GM12878 (cell line): ENCODE measurements around the gene SLC12A7. TPM values are rescaled to one million over a fixed set of nuclear protein-coding genes. Genes with fewer than 3 reads are reported as not detected.

Experiments
- ATAC-seq: fragments of 200-7000 bp; cut with Tn5 transposase; 3 replicates; pipeline ENCODE4 v1.9.1; 2020; ENCODE audit warnings: mild to moderate bottlenecking, moderate library complexity
- BruUV-seq: library from RNA; stranded (reverse); fragments of 400-500 nt; replicated peaks from 2 replicates; lab custom pipeline; 2021; lab: Mats Ljungman, UMichigan
- CTCF ChIA-PET: fragments of 300-600 bp; sonication (Branson Sonifier 250); formaldehyde crosslinking; extraction: SDS; loops from one replicate; lab custom pipeline; 2021; ENCODE audit warnings: inconsistent platforms; lab: Yijun Ruan, JAX
- POLR2A ChIA-PET: fragments of 350-600 bp; formaldehyde crosslinking; extraction: SDS; loops from one replicate; lab custom pipeline; 2021; ENCODE audit warnings: inconsistent platforms; lab: Charles Lee
- RAD21 ChIA-PET: fragments of 300-600 bp; sonication (Branson Sonifier 250); formaldehyde crosslinking; loops from one replicate; lab custom pipeline; 2023; ENCODE audit warnings: antibody characterized with exemption; ENCODE audit not compliant: unreplicated experiment; lab: Charles Lee
- SMC1A ChIA-PET: fragments of 300-600 bp; sonication (Branson Sonifier 250); formaldehyde crosslinking; loops from one replicate; lab custom pipeline; 2023; ENCODE audit not compliant: unreplicated experiment, uncharacterized antibody; lab: Charles Lee
- DNase-seq: peaks from one replicate; pipeline ENCODE4 v3.0.0-alpha.2; 2011; ENCODE audit warnings: low read depth, low spot score
- FAIRE-seq: peaks from 3 replicates; lab custom pipeline; 2011; peaks lifted over from hg19 to GRCh38; lab: Jason Lieb, UNC
- H2AFZ ChIP-seq: 2 replicates; pipeline ENCODE4 v1.6.0; 2011; ENCODE audit warnings: low read depth, low read length, control low read depth; ENCODE audit not compliant: control insufficient read depth
- H3K27ac ChIP-seq: 2 replicates; pipeline ENCODE4 v1.5.1; 2011; ENCODE audit warnings: control low read depth; ENCODE audit not compliant: control insufficient read depth, insufficient read depth
- H3K27me3 ChIP-seq, 2 experiments: replicated peaks in 1 of 2; 2 replicates each; pipeline versions ENCODE4 v1.6.0 to v1.6.1; 2011; ENCODE audit warnings: low read length in 1 of 2; ENCODE audit not compliant: control insufficient read depth in 2 of 2, insufficient read depth in 2 of 2
- H3K36me3 ChIP-seq, 2 experiments: 2 replicates each; pipeline ENCODE4 v1.5.1; 2011; ENCODE audit warnings: low read length in 1 of 2; ENCODE audit not compliant: control insufficient read depth in 2 of 2, insufficient read depth in 2 of 2
- H3K4me1 ChIP-seq: 2 replicates; pipeline ENCODE4 v1.6.1; 2011; ENCODE audit warnings: mild to moderate bottlenecking, low read length, moderate library complexity, mixed read lengths; ENCODE audit not compliant: control insufficient read depth, insufficient read depth
- H3K4me2 ChIP-seq: 2 replicates; pipeline ENCODE4 v1.6.0; 2011; ENCODE audit warnings: control low read depth; ENCODE audit not compliant: control insufficient read depth, insufficient read depth
- H3K4me3 ChIP-seq: fragments of 200-600 bp; sonication (generic); 2 replicates; pipeline ENCODE4 v1.5.1; 2016
- H3K79me2 ChIP-seq: 2 replicates; pipeline ENCODE4 v1.6.0; 2011; ENCODE audit warnings: low read length; ENCODE audit not compliant: control insufficient read depth, insufficient read depth
- H3K9ac ChIP-seq: 2 replicates; pipeline ENCODE4 v1.8.0; 2011; ENCODE audit warnings: low read length, control low read depth, mixed read lengths; ENCODE audit not compliant: control insufficient read depth, insufficient read depth
- H3K9me3 ChIP-seq: replicated peaks from 3 replicates; pipeline ENCODE4 v1.5.1; 2011; ENCODE audit warnings: mild to moderate bottlenecking, low read length; ENCODE audit not compliant: control insufficient read depth, insufficient read depth
- H4K20me1 ChIP-seq: 2 replicates; pipeline ENCODE4 v1.6.0; 2011; ENCODE audit not compliant: control insufficient read depth, insufficient read depth
- CEBPB ChIP-seq, 2 experiments: fragments of 150-350 bp in 1 of 2; IDR thresholded peaks; 2 replicates each; pipeline ENCODE4 v1.6.1; 2012 to 2014; ENCODE audit warnings: low read depth in 2 of 2, low read length in 2 of 2, borderline replicate concordance in 1 of 2, inconsistent platforms in 1 of 2
- CREM ChIP-seq: IDR thresholded peaks from 2 replicates; pipeline ENCODE4 v1.6.1; 2014; ENCODE audit warnings: antibody characterized with exemption, low read depth
- EP300 ChIP-seq, 2 experiments: fragments of 150-350 bp in 1 of 2; IDR thresholded peaks; 2 replicates each; pipeline ENCODE4 v1.6.1; 2011 to 2012; ENCODE audit warnings: low read depth in 2 of 2, low read length in 2 of 2, borderline replicate concordance in 1 of 2, improper control_type of control experiment in 1 of 2, inconsistent platforms in 1 of 2; ENCODE audit not compliant: control insufficient read depth in 1 of 2
- NFIC ChIP-seq: IDR thresholded peaks from 2 replicates; pipeline ENCODE4 v1.6.1; 2012; ENCODE audit warnings: low read depth, mild to moderate bottlenecking, inconsistent platforms, low read length, moderate library complexity
- NFYA ChIP-seq: IDR thresholded peaks from 2 replicates; pipeline ENCODE4 v1.6.1; 2011; ENCODE audit warnings: low read depth, mild to moderate bottlenecking, low read length, improper control_type of control experiment, borderline replicate concordance
- RB1 ChIP-seq: fragments of 450-650 bp; formaldehyde crosslinking; IDR thresholded peaks from 2 replicates; pipeline ENCODE4 v1.6.1; 2017; ENCODE audit warnings: mild to moderate bottlenecking, borderline replicate concordance
- SP1 ChIP-seq: IDR thresholded peaks from one replicate; pipeline ENCODE4 v1.6.1; 2011; ENCODE audit warnings: low read depth, low read length
- TCF7 ChIP-seq: IDR thresholded peaks from 2 replicates; pipeline ENCODE4 v1.6.1; 2014; ENCODE audit warnings: antibody characterized with exemption, borderline replicate concordance
- ZNF622 ChIP-seq: fragments of 450-650 bp; IDR thresholded peaks from 2 replicates; pipeline ENCODE4 v1.6.1; 2017; ENCODE audit warnings: mild to moderate bottlenecking, inconsistent platforms
- WGBS: methylation state at CpG from one replicate; pipeline ENCODE4 v1.1.6; 2016; ENCODE audit warnings: low lambda C conversion rate; ENCODE audit not compliant: insufficient replicate concordance, insufficient coverage; ENCODE audit errors: missing lambda C conversion rate; 5-methylcytosine and 5-hydroxymethylcytosine counted together
- in situ Hi-C: fragments of 300-500 bp; cut with MboI; formaldehyde crosslinking; loops from 9 replicates; pipeline ENCODE4 v1.14.3; 2018; ENCODE audit warnings: mixed read lengths
- intact Hi-C: fragments of 100-400 bp; cut with micrococcal nuclease; formaldehyde crosslinking; loops from one replicate; pipeline ENCODE4 v1.14.2; 2022; ENCODE audit not compliant: unreplicated experiment
- polyA plus RNA-seq, 11 experiments: library from polyadenylated mRNA; depleted of rRNA in 4 of 11; unstranded in 6 of 11; stranded (reverse) in 5 of 11; fragments of >200 nt; fragmentation: Nextera tagmentation in 4 of 11; fragmentation: Illumina TruSeq in 1 of 11; extraction: Ambion mirVana in 4 of 11; extraction: Trizol in 1 of 11; gene quantifications; 1 replicate in 1 of 11; 2 replicates in 10 of 11; pipeline versions ENCODE4 v1.2.1 to v1.2.3, GENCODE V29; 2011 to 2016; ENCODE audit warnings: inconsistent platforms in 2 of 11, missing spikeins in 2 of 11, low read depth in 1 of 11
- total RNA-seq, 4 experiments: library from RNA; depleted of rRNA in 3 of 4; stranded (reverse); fragments of >200 nt in 3 of 4; fragmentation: Illumina TruSeq in 1 of 4; extraction: Trizol in 1 of 4; gene quantifications; 2 replicates each; pipeline versions ENCODE4 v1.2.1 to v1.2.3, GENCODE V29; 2013 to 2021

The SLC12A7 gene
- total and polyA plus RNA-seq, 10 of the 15 experiments (the other 5 are each of a cell fraction or from before 2014, with no cell fraction given), result 0.10 to 10.0 (median 2.9) TPM

- H3K9me3 ChIP-seq, result no peaks in the 10 kb centered on the region; the same call in 2 of the 3 replicates
- SMC1A ChIA-PET, result no interaction called here
- POLR2A ChIA-PET, result no interaction called here
- no peaks in the 10 kb centered on the region for H3K27me3 ChIP-seq
- intact Hi-C loops, result no loop called here
- DNase-seq (no peak), FAIRE-seq (no peak), ATAC-seq (no peak)
- in situ Hi-C loops, result no loop called here
- no peak overlapping the region for H3K4me3 ChIP-seq
- no TSS peak for BruUV-seq
- H3K4me1 ChIP-seq, result no peaks in the 10 kb centered on the region
- no peak overlapping the region for H2AFZ ChIP-seq
- H3K9ac ChIP-seq, result no peak overlapping the region
- 82% methylated on average over 10 of the region's 10 CpGs for WGBS
- H3K79me2 ChIP-seq, result no peaks in the 10 kb centered on the region
- CTCF ChIA-PET, result no interaction called here
- TF ChIP-seq CREM (no peak), RB1 (no peak), SP1 (no peak), NFYA (no peak), TCF7 (no peak), EP300 (IDR thresholded peaks at IDR 0.05; ENCODE audit: borderline replicate concordance in 1 of 2, control insufficient read depth in 1 of 2, low read depth in 2 of 2, low read length in 2 of 2) (no peak), NFIC (no peak), CEBPB (IDR thresholded peaks at IDR 0.05; ENCODE audit: borderline replicate concordance in 1 of 2, low read depth in 2 of 2, low read length in 2 of 2) (no peak), ZNF622 (no peak)
- H3K27ac ChIP-seq, result no peak overlapping the region
- RAD21 ChIA-PET, result no interaction called here
- no peak overlapping the region for H3K4me2 ChIP-seq
- no peaks in the 10 kb centered on the region for H3K36me3 ChIP-seq
- H4K20me1 ChIP-seq, result no peaks in the 10 kb centered on the region
Observed at GRCh38 chr5:1040571-1040970, 71.3 kb downstream of the SLC12A7 start.
